Vagina (tissue), 2 donors: ENCODE measurements around the gene CNOT4. TPM values are rescaled to one million over a fixed set of nuclear protein-coding genes. Genes with fewer than 3 reads are reported as not detected.
"Not testable (repeated sequence)": the region's sequence is repeated elsewhere in the genome, so short reads cannot be mapped to it uniquely, and the experiment has no call there.

Experiments
- DNase-seq, 2 donors: peaks; one replicate each; pipeline ENCODE4 v3.0.0-alpha.2; 2017; ENCODE audit errors: extremely low spot score in 2 of 2
- H3K27ac ChIP-seq: fragments of 200-600 bp; sonication (generic); one replicate; pipeline ENCODE4 v1.5.1; 2019
- H3K27me3 ChIP-seq: fragments of 200-600 bp; sonication (generic); one replicate; pipeline ENCODE4 v1.5.1; 2019
- H3K36me3 ChIP-seq, 2 donors: fragments of 200-600 bp; sonication (generic); one replicate each; pipeline ENCODE4 v1.5.1; 2017 to 2019
- H3K4me1 ChIP-seq: fragments of 200-600 bp; sonication (generic); one replicate; pipeline ENCODE4 v1.5.1; 2019
- H3K4me3 ChIP-seq, 2 donors: fragments of 200-600 bp; sonication (generic); 1 replicate in 1 of 2; 2 replicates in 1 of 2; pipeline ENCODE4 v1.5.1; 2016 to 2019
- H3K9me3 ChIP-seq: fragments of 200-600 bp; sonication (generic); one replicate; pipeline ENCODE4 v1.5.1; 2019
- CTCF ChIP-seq, 3 experiments: fragments of 450-650 bp in 2 of 3; fragments of 200-600 bp in 1 of 3; sonication (generic) in 1 of 3; IDR thresholded peaks; one replicate each; pipeline ENCODE4 v1.5.1; 2017 to 2019; ENCODE audit warnings: antibody characterized with exemption in 3 of 3, mild to moderate bottlenecking in 2 of 3, moderate library complexity in 2 of 3
- POLR2A ChIP-seq, 2 donors: fragments of 450-650 bp; IDR thresholded peaks; one replicate each; pipeline ENCODE4 v1.6.1; 2017; ENCODE audit warnings: antibody characterized with exemption in 2 of 2, mild to moderate bottlenecking in 2 of 2, moderate library complexity in 2 of 2
- POLR2AphosphoS5 ChIP-seq, 2 donors: sonication (generic); formaldehyde crosslinking; IDR thresholded peaks; one replicate each; pipeline ENCODE4 v1.9.0; 2017; ENCODE audit warnings: antibody characterized with exemption in 2 of 2, mild to moderate bottlenecking in 2 of 2, low read depth in 1 of 2; ENCODE audit not compliant: insufficient read depth in 1 of 2
- intact Hi-C: fragments of 100-400 bp; cut with DNase I; formaldehyde crosslinking; loops from one replicate; pipeline ENCODE4 v1.15.1; 2023
- total RNA-seq: library from RNA; depleted of rRNA; stranded (reverse); fragments of >200 nt; gene quantifications from one replicate; pipeline ENCODE4 v1.2.3, GENCODE V29; 2016

CNOT4 gene
- total RNA-seq, 1 donor from 2014 or later = 23.3 TPM

- TF ChIP-seq POLR2AphosphoS5 (IDR thresholded peaks at IDR 0.05; ENCODE audit: insufficient read depth in 1 of 2, low read depth in 1 of 2) = no peak
- TF ChIP-seq POLR2A (IDR thresholded peaks at IDR 0.05) = no peak
- TF ChIP-seq CTCF (IDR thresholded peaks at IDR 0.05) = no peak
- Histone ChIP-seq H3K4me3 (no peak overlapping the region), H3K4me1 (peaks cover 10% of the 10 kb centered on the region), H3K27ac (no peak overlapping the region), H3K27me3 (no peaks in the 10 kb centered on the region), H3K36me3 (no peaks in the 10 kb centered on the region), H3K9me3 (no peaks in the 10 kb centered on the region)
- DNase-seq = no peak
- intact Hi-C loops = no loop called here
Measured at GRCh38 chr7:135480966-135481597, 28.8 kb downstream of the CNOT4 start.

GRCh38 chr7:135475521-135475920, 34.4 kb downstream of the CNOT4 start:
- peaks cover 11% of the 10 kb centered on the region for H3K4me1 ChIP-seq
- H3K4me3 ChIP-seq = no peak overlapping the region
- DNase-seq = no peak
- intact Hi-C loops = no loop called here
- no peaks in the 10 kb centered on the region for H3K27me3 ChIP-seq
- no peaks in the 10 kb centered on the region for H3K9me3 ChIP-seq
- H3K27ac ChIP-seq = no peak overlapping the region
- no peaks in the 10 kb centered on the region for H3K36me3 ChIP-seq
- TF ChIP-seq POLR2A (IDR thresholded peaks at IDR 0.05) (no peak), CTCF (IDR thresholded peaks at IDR 0.05) (no peak), POLR2AphosphoS5 (IDR thresholded peaks at IDR 0.05; ENCODE audit: insufficient read depth in 1 of 2, low read depth in 1 of 2) (no peak)

- intact Hi-C loops, H3K4me3 ChIP-seq, H3K36me3 ChIP-seq, H3K27ac ChIP-seq, DNase-seq, H3K4me1 ChIP-seq, H3K9me3 ChIP-seq, H3K27me3 ChIP-seq: not testable (repeated sequence)
Measured at GRCh38 chr7:135469705-135470104, 40.2 kb downstream of the CNOT4 start.

- intact Hi-C loops = no loop called here
- H3K4me3 ChIP-seq = no peak overlapping the region
- no peaks in the 10 kb centered on the region for H3K4me1 ChIP-seq
- no peak for DNase-seq
- H3K27ac ChIP-seq = no peak overlapping the region
- no peaks in the 10 kb centered on the region for H3K9me3 ChIP-seq
- no peaks in the 10 kb centered on the region for H3K27me3 ChIP-seq
- no peaks in the 10 kb centered on the region for H3K36me3 ChIP-seq
- TF ChIP-seq POLR2AphosphoS5 (IDR thresholded peaks at IDR 0.05; ENCODE audit: insufficient read depth in 1 of 2, low read depth in 1 of 2) (no peak), POLR2A (IDR thresholded peaks at IDR 0.05) (no peak), CTCF (IDR thresholded peaks at IDR 0.05) (no peak)
Measured at GRCh38 chr7:135467207-135467711, 42.6 kb downstream of the CNOT4 start.

GRCh38 chr7:135466442-135467206, 43.3 kb downstream of the CNOT4 start:
- intact Hi-C loops = no loop called here
- Histone ChIP-seq H3K4me1 (no peaks in the 10 kb centered on the region), H3K9me3 (no peaks in the 10 kb centered on the region), H3K27me3 (no peaks in the 10 kb centered on the region), H3K27ac (no peak overlapping the region), H3K36me3 (no peaks in the 10 kb centered on the region), H3K4me3 (no peak overlapping the region)
- DNase-seq = no peak
- TF ChIP-seq CTCF (IDR thresholded peaks at IDR 0.05) = no peak
